Keratinocyte (primary cell): ENCODE results near the gene MLF2. TPM values are rescaled to one million over a fixed set of nuclear protein-coding genes. Genes with fewer than 3 reads are reported as not detected.

ENCODE experiments used
- DNase-seq: peaks from one replicate; pipeline ENCODE4 v3.0.0-alpha.2; 2011; ENCODE audit warnings: low read depth, missing footprints, low spot score
- FAIRE-seq: peaks from 2 replicates; lab custom pipeline; 2011; peaks lifted over from hg19 to GRCh38; lab: Jason Lieb, UNC
- H2AFZ ChIP-seq: 2 replicates; pipeline ENCODE4 v1.6.0; 2012; ENCODE audit warnings: low read length, control low read depth, inconsistent platforms; ENCODE audit not compliant: control insufficient read depth
- H3K27ac ChIP-seq: 2 replicates; pipeline ENCODE4 v1.5.1; 2011; ENCODE audit warnings: low read length; ENCODE audit not compliant: control insufficient read depth, insufficient read depth
- H3K27me3 ChIP-seq: 3 replicates; pipeline ENCODE4 v1.6.0; 2011; ENCODE audit warnings: low read length; ENCODE audit not compliant: control insufficient read depth, insufficient read depth; ENCODE audit errors: extremely low read depth
- H3K36me3 ChIP-seq, 2 experiments: 2 replicates in 1 of 2; 3 replicates in 1 of 2; pipeline ENCODE4 v1.5.1; 2011; ENCODE audit warnings: low read length in 2 of 2, mild to moderate bottlenecking in 1 of 2; ENCODE audit not compliant: control insufficient read depth in 2 of 2, insufficient read depth in 2 of 2; ENCODE audit errors: extremely low read depth in 1 of 2
- H3K4me1 ChIP-seq: 3 replicates; pipeline ENCODE4 v1.5.1; 2011; ENCODE audit warnings: low read length; ENCODE audit not compliant: control insufficient read depth, insufficient read depth; ENCODE audit errors: extremely low read depth
- H3K4me2 ChIP-seq: 3 replicates; pipeline ENCODE4 v1.6.0; 2011; ENCODE audit warnings: low read depth, low read length; ENCODE audit not compliant: control insufficient read depth, insufficient read depth; ENCODE audit errors: extremely low read depth
- H3K4me3 ChIP-seq, 3 experiments: fragments of 200-600 bp in 1 of 3; sonication (generic) in 1 of 3; 2 replicates in 2 of 3; 3 replicates in 1 of 3; pipeline ENCODE4 v1.5.1; 2011 to 2016; ENCODE audit warnings: low read length in 3 of 3, mild to moderate bottlenecking in 3 of 3, control low read depth in 2 of 3, inconsistent platforms in 1 of 3, low read depth in 1 of 3, mixed read lengths in 1 of 3, mixed run types in 1 of 3, moderate library complexity in 1 of 3; ENCODE audit not compliant: control insufficient read depth in 2 of 3, insufficient read depth in 2 of 3; ENCODE audit errors: extremely low read depth in 1 of 3
- H3K79me2 ChIP-seq: 2 replicates; pipeline ENCODE4 v1.6.0; 2012; ENCODE audit warnings: low read length; ENCODE audit not compliant: control insufficient read depth, insufficient read depth
- H3K9ac ChIP-seq: 3 replicates; pipeline ENCODE4 v1.6.0; 2011; ENCODE audit warnings: low read length; ENCODE audit not compliant: control insufficient read depth, insufficient read depth; ENCODE audit errors: extremely low read depth
- H3K9me1 ChIP-seq: 3 replicates; pipeline ENCODE4 v1.6.0; 2011; ENCODE audit warnings: low read length; ENCODE audit not compliant: control insufficient read depth, insufficient read depth; ENCODE audit errors: extremely low read depth
- H3K9me3 ChIP-seq: 2 replicates; pipeline ENCODE4 v1.5.1; 2012; ENCODE audit warnings: low read depth, low read length; ENCODE audit not compliant: control insufficient read depth
- H4K20me1 ChIP-seq: 3 replicates; pipeline ENCODE4 v1.6.0; 2011; ENCODE audit warnings: low read length; ENCODE audit not compliant: control insufficient read depth, insufficient read depth; ENCODE audit errors: extremely low read depth
- EZH2 ChIP-seq: IDR thresholded peaks from one replicate; pipeline ENCODE4 v1.6.1; 2012; ENCODE audit warnings: inconsistent platforms, mild to moderate bottlenecking, low read length, moderate library complexity
- dilution Hi-C: fragments of 300-500 bp; cut with MboI; formaldehyde crosslinking; loops from one replicate; pipeline ENCODE4 v1.7.0; 2020; ENCODE audit warnings: low sequenced_read_pairs; ENCODE audit not compliant: extremely low pct_ligation_motif_present
- polyA plus RNA-seq, 5 experiments: library from polyadenylated mRNA; depleted of rRNA in 3 of 5; stranded (reverse) in 3 of 5; stranded (forward) in 1 of 5; unstranded in 1 of 5; fragments of >200 nt; gene quantifications; 1 replicate in 1 of 5; 2 replicates in 3 of 5; 3 replicates in 1 of 5; pipeline versions ENCODE4 v1.2.1 to v1.2.3, GENCODE V29; 2011 to 2012; ENCODE audit warnings: missing spikeins in 2 of 5, low read depth in 1 of 5, low replicate concordance in 1 of 5
- TF ChIP-seq, protein P1 (sequence below), 3 experiments: IDR thresholded peaks in 1 of 3; conservative IDR thresholded peaks in 1 of 3; optimal IDR thresholded peaks in 1 of 3; 2 replicates in 2 of 3; 3 replicates in 1 of 3; pipeline versions ENCODE3 to v1.5.1; 2011; ENCODE audit warnings: low read length in 3 of 3, mild to moderate bottlenecking in 3 of 3, moderate library complexity in 2 of 3, control low read depth in 1 of 3, inconsistent platforms in 1 of 3; ENCODE audit not compliant: insufficient read depth in 2 of 3; ENCODE audit errors: extremely low read depth in 1 of 3

The MLF2 gene
- polyA plus RNA-seq, 1 donor (not counting 4 experiments of a cell fraction or from before 2014, with no cell fraction given), result 317 TPM

DNA sequence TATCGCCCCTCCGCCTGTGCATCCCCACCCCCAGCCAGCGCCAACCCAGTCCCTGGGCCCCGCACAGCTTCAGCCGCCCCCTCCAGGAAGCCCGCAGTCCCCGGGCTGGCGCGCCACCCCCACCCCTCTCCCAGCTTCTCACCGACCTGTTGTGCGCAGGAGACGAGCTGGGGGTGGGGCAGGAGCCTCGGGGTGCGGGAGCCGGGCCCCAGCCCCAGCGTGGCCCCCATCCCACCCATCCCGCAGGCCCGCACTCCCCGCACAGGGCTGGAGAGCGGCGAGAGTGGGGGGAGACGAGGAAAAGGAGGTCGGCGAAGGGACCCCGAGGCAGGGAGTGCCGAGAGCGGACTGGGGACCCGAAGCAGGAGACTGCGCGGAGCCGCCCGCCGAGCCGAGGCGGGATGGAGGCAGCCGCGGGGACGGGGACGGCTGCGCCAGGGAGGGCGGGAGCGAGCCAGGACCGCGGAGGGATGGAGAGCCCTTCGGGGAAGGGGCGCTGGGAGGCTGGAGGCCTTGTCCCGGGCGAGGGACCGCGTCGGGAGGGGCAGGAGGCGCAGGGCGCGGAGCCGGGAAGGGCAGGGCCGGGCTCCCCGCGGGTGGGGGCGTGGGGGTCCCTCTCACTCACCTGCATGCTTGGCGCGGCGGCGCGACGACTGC is 52.8 kb downstream of the MLF2 start:
- Histone ChIP-seq H3K27me3 (peaks cover 50% of the 10 kb centered on the region), H3K9ac (no peak overlapping the region), H3K79me2 (no peaks in the 10 kb centered on the region), H3K4me1 (peaks cover 3% of the 10 kb centered on the region), H3K4me3 (peak overlapping the region in 2 of 3 experiments; percentile 21 to 36), H2AFZ (peak overlapping the region; percentile 27), H3K36me3 (no peaks in the 10 kb centered on the region), H4K20me1 (no peaks in the 10 kb centered on the region), H3K27ac (no peak overlapping the region), H3K4me2 (peak overlapping the region; percentile 62), H3K9me3 (no peaks in the 10 kb centered on the region), H3K9me1 (no peaks in the 10 kb centered on the region)
- TF ChIP-seq EZH2, result no peak
- TF ChIP-seq, protein P1, sequence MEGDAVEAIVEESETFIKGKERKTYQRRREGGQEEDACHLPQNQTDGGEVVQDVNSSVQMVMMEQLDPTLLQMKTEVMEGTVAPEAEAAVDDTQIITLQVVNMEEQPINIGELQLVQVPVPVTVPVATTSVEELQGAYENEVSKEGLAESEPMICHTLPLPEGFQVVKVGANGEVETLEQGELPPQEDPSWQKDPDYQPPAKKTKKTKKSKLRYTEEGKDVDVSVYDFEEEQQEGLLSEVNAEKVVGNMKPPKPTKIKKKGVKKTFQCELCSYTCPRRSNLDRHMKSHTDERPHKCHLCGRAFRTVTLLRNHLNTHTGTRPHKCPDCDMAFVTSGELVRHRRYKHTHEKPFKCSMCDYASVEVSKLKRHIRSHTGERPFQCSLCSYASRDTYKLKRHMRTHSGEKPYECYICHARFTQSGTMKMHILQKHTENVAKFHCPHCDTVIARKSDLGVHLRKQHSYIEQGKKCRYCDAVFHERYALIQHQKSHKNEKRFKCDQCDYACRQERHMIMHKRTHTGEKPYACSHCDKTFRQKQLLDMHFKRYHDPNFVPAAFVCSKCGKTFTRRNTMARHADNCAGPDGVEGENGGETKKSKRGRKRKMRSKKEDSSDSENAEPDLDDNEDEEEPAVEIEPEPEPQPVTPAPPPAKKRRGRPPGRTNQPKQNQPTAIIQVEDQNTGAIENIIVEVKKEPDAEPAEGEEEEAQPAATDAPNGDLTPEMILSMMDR (optimal IDR thresholded peaks at IDR 0.05 in 1 of 3, IDR thresholded peaks at IDR 0.05 in 1 of 3, conservative IDR thresholded peaks at IDR 0.05 in 1 of 3; ENCODE audit: extremely low read depth in 1 of 3, insufficient read depth in 2 of 3, low read length in 3 of 3), result no peak
- dilution Hi-C loops, result no loop called here
- no peak for DNase-seq
- no peak for FAIRE-seq

- Histone ChIP-seq H3K9me1 (no peaks in the 10 kb centered on the region), H3K79me2 (no peaks in the 10 kb centered on the region), H3K9ac (no peak overlapping the region), H2AFZ (no peak overlapping the region), H3K9me3 (no peaks in the 10 kb centered on the region), H3K27ac (no peak overlapping the region), H3K27me3 (peaks cover 45% of the 10 kb centered on the region), H3K4me2 (peak overlapping the region; percentile 62), H3K4me3 (no peak overlapping the region), H3K4me1 (peaks cover 3% of the 10 kb centered on the region), H3K36me3 (no peaks in the 10 kb centered on the region), H4K20me1 (no peaks in the 10 kb centered on the region)
- dilution Hi-C loops, result no loop called here
- FAIRE-seq (no peak), DNase-seq (no peak)
- TF ChIP-seq EZH2, result peak; percentile 95
- TF ChIP-seq, protein P1 (optimal IDR thresholded peaks at IDR 0.05 in 1 of 3, IDR thresholded peaks at IDR 0.05 in 1 of 3, conservative IDR thresholded peaks at IDR 0.05 in 1 of 3; ENCODE audit: extremely low read depth in 1 of 3, insufficient read depth in 2 of 3, low read length in 3 of 3), result no peak
Measured at GRCh38 chr12:6699259-6699988, 53.5 kb downstream of the MLF2 start.
